Astrocyte (in vitro differentiated cells and primary cell): ENCODE results near the gene CPNE5. TPM values are rescaled to one million over a fixed set of nuclear protein-coding genes. Genes with fewer than 3 reads are reported as not detected.

Source experiments
- DNase-seq: peaks from one replicate; pipeline ENCODE4 v3.0.0-alpha.2; 2010; ENCODE audit warnings: low read depth
- FAIRE-seq: peaks from 2 replicates; lab custom pipeline; 2011; peaks lifted over from hg19 to GRCh38; lab: Jason Lieb, UNC
- H2AFZ ChIP-seq: 2 replicates; pipeline ENCODE4 v1.6.0; 2012; ENCODE audit warnings: low read depth, low read length, inconsistent platforms
- H3K27ac ChIP-seq: 2 replicates; pipeline ENCODE4 v1.5.1; 2011; ENCODE audit warnings: low read depth, low read length, inconsistent platforms
- H3K27me3 ChIP-seq: 2 replicates; pipeline ENCODE4 v1.6.0; 2011; ENCODE audit warnings: low read length, inconsistent platforms; ENCODE audit not compliant: insufficient read depth
- H3K36me3 ChIP-seq: 2 replicates; pipeline ENCODE4 v1.5.1; 2011; ENCODE audit warnings: low read length, inconsistent platforms; ENCODE audit not compliant: insufficient read depth
- H3K4me1 ChIP-seq: 2 replicates; pipeline ENCODE4 v1.5.1; 2011; ENCODE audit warnings: low read length, inconsistent platforms; ENCODE audit not compliant: insufficient read depth
- H3K4me2 ChIP-seq: 2 replicates; pipeline ENCODE4 v1.6.0; 2012; ENCODE audit warnings: low read length, inconsistent platforms
- H3K4me3 ChIP-seq: 2 replicates; pipeline ENCODE4 v1.5.1; 2011; ENCODE audit warnings: low read depth, mild to moderate bottlenecking, low read length, inconsistent platforms; ENCODE audit not compliant: insufficient read depth
- H3K79me2 ChIP-seq: 2 replicates; pipeline ENCODE4 v1.6.0; 2012; ENCODE audit warnings: mild to moderate bottlenecking, low read length, inconsistent platforms; ENCODE audit not compliant: insufficient read depth
- H3K9ac ChIP-seq: 2 replicates; pipeline ENCODE4 v1.6.0; 2012; ENCODE audit warnings: mild to moderate bottlenecking, low read length, inconsistent platforms
- H3K9me3 ChIP-seq: 2 replicates; pipeline ENCODE4 v1.5.1; 2012; ENCODE audit warnings: low read depth, mild to moderate bottlenecking, low read length, inconsistent platforms; ENCODE audit not compliant: insufficient read depth
- H4K20me1 ChIP-seq: 2 replicates; pipeline ENCODE4 v1.6.0; 2012; ENCODE audit warnings: low read length, inconsistent platforms; ENCODE audit not compliant: insufficient read depth
- H3K27ac Mint-ChIP-seq: one replicate; pipeline ENCODE4 v1.8.0; 2021; ENCODE audit warnings: mild to moderate bottlenecking, mixed read lengths; ENCODE audit not compliant: unreplicated experiment
- H3K27me3 Mint-ChIP-seq: one replicate; pipeline ENCODE4 v1.8.0; 2021; ENCODE audit warnings: low read depth, mixed read lengths; ENCODE audit not compliant: unreplicated experiment
- H3K36me3 Mint-ChIP-seq: one replicate; pipeline ENCODE4 v1.8.0; 2021; ENCODE audit warnings: low read depth, mixed read lengths; ENCODE audit not compliant: unreplicated experiment
- H3K4me1 Mint-ChIP-seq: one replicate; pipeline ENCODE4 v1.8.0; 2021; ENCODE audit warnings: low read depth, mixed read lengths; ENCODE audit not compliant: unreplicated experiment
- H3K4me3 Mint-ChIP-seq: one replicate; pipeline ENCODE4 v1.8.0; 2021; ENCODE audit warnings: mild to moderate bottlenecking, moderate library complexity, mixed read lengths; ENCODE audit not compliant: unreplicated experiment
- H3K9me3 Mint-ChIP-seq: one replicate; pipeline ENCODE4 v1.8.0; 2021; ENCODE audit warnings: mild to moderate bottlenecking, mixed read lengths; ENCODE audit not compliant: unreplicated experiment
- CTCF ChIP-seq: IDR thresholded peaks from 2 replicates; pipeline ENCODE4 v1.5.1; 2011; ENCODE audit warnings: low read depth, mild to moderate bottlenecking, inconsistent platforms, low read length, moderate library complexity; ENCODE audit not compliant: insufficient read depth
- EZH2 ChIP-seq: IDR thresholded peaks from 2 replicates; pipeline ENCODE4 v1.6.1; 2012; ENCODE audit warnings: mild to moderate bottlenecking, low read length, inconsistent platforms; ENCODE audit not compliant: insufficient read depth
- total RNA-seq: library from RNA; stranded (reverse); gene quantifications from 2 replicates; pipeline ENCODE4 v1.2.1, GENCODE V29; 2021

CPNE5 gene
- total RNA-seq, 1 donor from 2014 or later, result 0.11 TPM

DNA sequence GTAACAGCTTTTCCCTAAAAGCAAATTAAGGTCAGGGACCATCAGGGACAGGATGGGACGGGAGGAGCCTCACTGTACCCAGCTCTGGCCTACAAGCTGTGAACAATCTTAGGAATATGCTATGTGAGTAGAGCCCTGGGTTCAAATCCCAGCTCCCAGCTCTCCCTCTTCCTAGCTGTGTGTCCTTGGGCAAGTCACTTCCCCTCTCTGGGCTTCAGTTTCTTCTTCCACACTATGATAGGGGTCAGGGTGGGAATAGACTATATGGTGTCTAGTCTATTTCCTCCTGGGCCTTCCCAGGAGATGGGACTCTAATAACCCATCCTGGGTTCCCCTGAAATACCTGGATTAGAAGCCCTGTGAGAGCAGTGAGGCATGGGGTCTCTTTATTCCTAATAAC is 41.6 kb downstream of the CPNE5 start:
- no peak overlapping the region for H3K27ac Mint-ChIP-seq
- Histone ChIP-seq H3K4me1 (no peaks in the 10 kb centered on the region), H2AFZ (no peak overlapping the region), H3K27me3 (no peaks in the 10 kb centered on the region), H3K79me2 (no peaks in the 10 kb centered on the region), H3K4me2 (no peak overlapping the region), H3K9me3 (no peaks in the 10 kb centered on the region), H4K20me1 (no peaks in the 10 kb centered on the region), H3K9ac (no peak overlapping the region), H3K36me3 (no peaks in the 10 kb centered on the region), H3K27ac (no peak overlapping the region), H3K4me3 (no peak overlapping the region)
- peaks cover 2% of the 10 kb centered on the region for H3K4me1 Mint-ChIP-seq
- no peak for FAIRE-seq
- DNase-seq, result no peak
- H3K27me3 Mint-ChIP-seq, result peaks cover 29% of the 10 kb centered on the region
- H3K4me3 Mint-ChIP-seq, result no peak overlapping the region
- no peak for TF ChIP-seq CTCF
- TF ChIP-seq EZH2, result no peak
- peaks cover 3% of the 10 kb centered on the region for H3K9me3 Mint-ChIP-seq
- no peaks in the 10 kb centered on the region for H3K36me3 Mint-ChIP-seq

DNA sequence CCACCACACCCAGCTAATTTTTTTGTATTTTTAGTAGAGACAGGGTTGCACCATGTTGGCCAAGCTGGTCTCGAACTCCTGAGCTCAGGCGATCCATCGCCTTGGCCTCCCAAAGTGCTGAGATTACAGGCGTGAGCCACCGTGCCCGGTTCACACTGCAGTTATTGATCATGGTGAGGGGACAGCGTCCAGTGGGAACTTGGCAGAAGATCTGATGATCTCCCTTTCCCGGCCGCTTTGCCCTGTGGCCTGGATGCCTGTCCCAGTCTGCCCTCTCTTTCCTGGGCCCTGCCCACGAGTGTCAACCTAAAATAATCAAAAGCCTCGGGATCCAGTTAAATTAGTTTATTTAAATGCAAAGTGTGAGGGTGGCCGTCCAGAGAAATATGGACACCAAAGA is 42.2 kb downstream of the CPNE5 start:
- FAIRE-seq (no peak), DNase-seq (no peak)
- TF ChIP-seq EZH2 (no peak), CTCF (no peak)
- Mint-ChIP-seq H3K27ac (no peak overlapping the region), H3K9me3 (peaks cover 3% of the 10 kb centered on the region), H3K4me1 (peaks cover 2% of the 10 kb centered on the region), H3K4me3 (no peak overlapping the region), H3K36me3 (no peaks in the 10 kb centered on the region), H3K27me3 (peaks cover 32% of the 10 kb centered on the region)
- H3K4me2 ChIP-seq, result no peak overlapping the region
- H3K27ac ChIP-seq, result no peak overlapping the region
- H3K9me3 ChIP-seq, result no peaks in the 10 kb centered on the region
- H3K79me2 ChIP-seq, result no peaks in the 10 kb centered on the region
- H2AFZ ChIP-seq, result no peak overlapping the region
- no peak overlapping the region for H3K9ac ChIP-seq
- no peaks in the 10 kb centered on the region for H4K20me1 ChIP-seq
- H3K36me3 ChIP-seq, result no peaks in the 10 kb centered on the region
- H3K4me3 ChIP-seq, result no peak overlapping the region
- no peaks in the 10 kb centered on the region for H3K4me1 ChIP-seq
- no peaks in the 10 kb centered on the region for H3K27me3 ChIP-seq

GRCh38 chr6:36794713-36795065 is 44.6 kb downstream of the CPNE5 start:
- H3K4me1 ChIP-seq, result no peaks in the 10 kb centered on the region
- no peak overlapping the region for H3K9ac ChIP-seq
- no peaks in the 10 kb centered on the region for H3K9me3 ChIP-seq
- Mint-ChIP-seq H3K27me3 (peaks cover 35% of the 10 kb centered on the region), H3K27ac (no peak overlapping the region), H3K4me1 (peaks cover 5% of the 10 kb centered on the region), H3K4me3 (no peak overlapping the region), H3K9me3 (peaks cover 1% of the 10 kb centered on the region), H3K36me3 (no peaks in the 10 kb centered on the region)
- no peaks in the 10 kb centered on the region for H3K36me3 ChIP-seq
- H3K4me3 ChIP-seq, result no peak overlapping the region
- TF ChIP-seq CTCF (no peak), EZH2 (no peak)
- FAIRE-seq (no peak), DNase-seq (no peak)
- H4K20me1 ChIP-seq, result no peaks in the 10 kb centered on the region
- H2AFZ ChIP-seq, result no peak overlapping the region
- H3K79me2 ChIP-seq, result no peaks in the 10 kb centered on the region
- peaks cover 5% of the 10 kb centered on the region for H3K27me3 ChIP-seq
- H3K27ac ChIP-seq, result no peak overlapping the region
- H3K4me2 ChIP-seq, result no peak overlapping the region
